ENCODE data around the gene PCDHGC5. TPM values are rescaled to one million over a fixed set of nuclear protein-coding genes. Genes with fewer than 3 reads are reported as not detected.

PCDHGC5 gene
- total RNA-seq, 4 donors from 2014 or later: 1.1 to 3.2 (median 2.1) TPM

DNA sequence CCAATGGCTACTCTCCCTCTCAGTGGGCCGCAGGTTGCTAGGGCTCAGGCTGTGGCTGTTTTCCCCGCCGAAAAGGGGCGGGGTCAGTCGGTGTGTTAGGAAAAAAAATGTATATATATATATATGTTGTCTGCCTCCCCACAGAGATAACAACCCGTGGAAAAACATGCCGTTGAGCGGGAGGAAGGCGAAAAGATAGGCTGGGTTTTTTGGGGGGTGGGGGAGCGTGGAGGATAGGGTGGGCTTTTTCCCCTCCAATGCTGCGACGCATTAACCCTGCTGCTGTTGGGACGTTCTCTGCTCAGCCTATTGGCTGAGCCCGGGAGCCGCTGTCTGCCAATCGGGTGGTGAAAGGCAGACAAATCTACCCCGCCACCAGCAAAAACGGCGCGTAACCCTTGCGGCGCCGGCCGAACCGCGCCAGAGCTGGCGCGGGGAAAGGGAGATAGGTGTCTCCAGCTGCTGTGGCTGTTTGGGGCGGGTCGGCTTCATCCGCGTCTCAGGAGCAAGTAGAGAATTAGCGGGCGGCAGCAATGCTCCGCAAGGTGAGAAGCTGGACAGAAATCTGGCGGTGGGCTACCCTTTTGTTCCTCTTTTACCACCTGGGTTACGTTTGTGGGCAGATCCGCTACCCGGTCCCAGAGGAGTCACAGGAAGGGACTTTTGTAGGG is 4.1 kb upstream of the PCDHGC5 start, which contains the start of gene PCDHGC4:
TSS of gene PCDHGC4 (plus strand) at position 390 of the 671 bp plus-strand sequence. CDS start at position 534, 144 bp downstream.
- TF ChIP-seq, protein P1, sequence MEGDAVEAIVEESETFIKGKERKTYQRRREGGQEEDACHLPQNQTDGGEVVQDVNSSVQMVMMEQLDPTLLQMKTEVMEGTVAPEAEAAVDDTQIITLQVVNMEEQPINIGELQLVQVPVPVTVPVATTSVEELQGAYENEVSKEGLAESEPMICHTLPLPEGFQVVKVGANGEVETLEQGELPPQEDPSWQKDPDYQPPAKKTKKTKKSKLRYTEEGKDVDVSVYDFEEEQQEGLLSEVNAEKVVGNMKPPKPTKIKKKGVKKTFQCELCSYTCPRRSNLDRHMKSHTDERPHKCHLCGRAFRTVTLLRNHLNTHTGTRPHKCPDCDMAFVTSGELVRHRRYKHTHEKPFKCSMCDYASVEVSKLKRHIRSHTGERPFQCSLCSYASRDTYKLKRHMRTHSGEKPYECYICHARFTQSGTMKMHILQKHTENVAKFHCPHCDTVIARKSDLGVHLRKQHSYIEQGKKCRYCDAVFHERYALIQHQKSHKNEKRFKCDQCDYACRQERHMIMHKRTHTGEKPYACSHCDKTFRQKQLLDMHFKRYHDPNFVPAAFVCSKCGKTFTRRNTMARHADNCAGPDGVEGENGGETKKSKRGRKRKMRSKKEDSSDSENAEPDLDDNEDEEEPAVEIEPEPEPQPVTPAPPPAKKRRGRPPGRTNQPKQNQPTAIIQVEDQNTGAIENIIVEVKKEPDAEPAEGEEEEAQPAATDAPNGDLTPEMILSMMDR (IDR thresholded peaks at IDR 0.05): no peak
- DNase-seq (ENCODE audit: low spot score) (no peak), ATAC-seq (ENCODE audit: low FRiP score) (peak; percentile 45)

DNA sequence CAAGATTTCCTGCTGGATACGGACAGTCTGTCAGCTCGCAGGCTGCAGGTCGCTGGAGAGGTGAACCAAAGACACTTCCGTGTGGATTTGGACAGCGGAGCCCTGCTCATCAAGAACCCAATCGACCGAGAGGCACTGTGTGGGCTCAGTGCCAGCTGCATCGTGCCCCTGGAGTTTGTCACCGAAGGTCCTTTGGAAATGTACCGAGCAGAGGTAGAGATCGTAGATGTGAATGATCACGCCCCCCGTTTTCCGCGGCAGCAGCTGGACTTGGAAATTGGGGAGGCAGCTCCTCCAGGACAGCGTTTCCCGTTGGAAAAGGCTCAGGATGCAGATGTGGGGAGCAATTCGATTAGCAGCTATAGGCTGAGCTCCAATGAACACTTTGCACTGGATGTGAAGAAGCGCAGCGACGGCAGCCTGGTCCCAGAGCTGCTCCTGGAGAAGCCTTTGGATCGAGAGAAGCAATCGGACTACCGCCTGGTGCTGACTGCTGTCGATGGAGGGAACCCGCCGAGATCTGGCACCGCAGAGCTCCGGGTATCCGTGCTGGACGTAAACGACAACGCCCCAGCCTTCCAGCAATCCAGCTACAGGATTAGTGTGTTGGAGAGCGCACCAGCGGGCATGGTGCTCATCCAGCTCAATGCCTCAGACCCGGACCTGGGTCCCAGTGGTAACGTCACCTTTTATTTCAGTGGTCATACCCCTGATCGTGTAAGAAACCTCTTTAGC is 3.4 kb upstream of the PCDHGC5 start:
- TF ChIP-seq, protein P1 (IDR thresholded peaks at IDR 0.05): no peak
- ATAC-seq (ENCODE audit: low FRiP score): no peak
- DNase-seq (ENCODE audit: low spot score): no peak

DNA sequence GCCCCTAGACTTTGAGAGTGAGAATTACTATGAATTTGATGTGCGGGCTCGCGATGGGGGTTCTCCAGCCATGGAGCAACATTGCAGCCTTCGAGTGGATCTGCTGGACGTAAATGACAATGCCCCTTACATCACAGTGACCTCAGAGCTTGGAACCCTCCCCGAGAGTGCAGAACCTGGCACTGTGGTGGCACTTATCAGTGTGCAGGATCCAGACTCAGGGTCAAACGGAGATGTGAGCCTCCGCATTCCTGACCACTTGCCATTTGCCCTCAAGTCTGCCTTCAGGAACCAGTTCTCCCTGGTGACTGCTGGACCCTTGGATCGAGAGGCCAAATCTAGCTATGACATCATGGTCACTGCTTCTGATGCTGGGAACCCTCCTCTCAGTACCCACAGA is 2.8 kb upstream of the PCDHGC5 start:
- ATAC-seq (ENCODE audit: low FRiP score): no peak
- TF ChIP-seq, protein P1 (IDR thresholded peaks at IDR 0.05): no peak
- DNase-seq (ENCODE audit: low spot score): no peak

DNA sequence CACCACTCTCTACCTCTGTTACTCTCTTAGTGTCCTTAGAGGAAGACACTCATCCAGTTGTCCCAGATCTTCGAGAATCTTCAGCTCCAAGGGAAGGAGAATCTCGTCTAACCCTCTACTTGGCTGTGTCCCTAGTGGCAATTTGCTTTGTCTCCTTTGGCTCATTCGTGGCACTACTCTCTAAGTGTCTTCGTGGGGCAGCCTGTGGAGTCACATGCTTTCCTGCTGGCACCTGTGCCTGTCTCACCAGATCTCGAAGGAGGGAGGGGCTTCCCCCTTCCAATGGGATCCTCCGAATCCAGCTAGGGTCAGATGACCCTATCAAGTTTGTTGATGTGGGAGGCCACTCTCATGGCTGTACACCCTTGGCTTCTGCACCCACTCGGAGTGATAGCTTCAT is 1.8 kb upstream of the PCDHGC5 start:
- ATAC-seq (ENCODE audit: low FRiP score) (no peak), DNase-seq (ENCODE audit: low spot score) (no peak)
- TF ChIP-seq, protein P1 (IDR thresholded peaks at IDR 0.05): no peak

DNA sequence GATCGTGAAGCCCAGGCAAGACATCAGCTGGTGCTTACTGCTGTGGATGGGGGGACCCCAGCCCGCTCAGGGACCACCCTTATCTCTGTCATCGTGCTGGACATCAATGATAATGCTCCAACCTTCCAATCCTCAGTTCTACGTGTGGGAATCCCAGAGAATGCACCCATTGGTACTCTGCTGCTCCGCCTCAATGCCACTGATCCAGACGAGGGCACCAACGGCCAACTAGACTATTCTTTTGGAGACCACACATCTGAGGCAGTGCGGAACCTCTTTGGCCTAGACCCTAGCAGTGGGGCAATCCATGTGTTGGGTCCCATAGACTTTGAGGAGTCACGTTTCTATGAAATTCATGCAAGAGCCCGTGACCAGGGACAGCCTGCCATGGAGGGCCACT is 960 bp downstream of the PCDHGC5 start:
- TF ChIP-seq, protein P1 (IDR thresholded peaks at IDR 0.05): no peak
- DNase-seq (ENCODE audit: low spot score) (no peak), ATAC-seq (ENCODE audit: low FRiP score) (no peak)

DNA sequence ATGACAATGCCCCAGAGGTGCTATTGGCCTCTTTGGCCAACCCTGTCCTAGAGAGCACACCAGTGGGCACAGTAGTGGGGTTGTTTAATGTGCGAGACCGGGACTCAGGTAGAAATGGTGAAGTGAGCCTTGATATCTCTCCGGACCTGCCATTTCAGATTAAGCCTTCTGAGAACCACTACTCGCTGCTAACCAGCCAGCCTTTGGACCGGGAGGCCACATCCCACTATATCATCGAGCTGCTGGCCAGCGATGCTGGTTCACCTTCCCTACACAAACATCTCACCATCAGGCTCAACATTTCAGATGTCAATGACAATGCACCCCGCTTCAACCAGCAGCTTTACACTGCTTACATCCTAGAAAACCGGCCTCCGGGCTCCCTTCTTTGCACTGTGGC is 1.4 kb downstream of the PCDHGC5 start:
- DNase-seq (ENCODE audit: low spot score) (no peak), ATAC-seq (ENCODE audit: low FRiP score) (no peak)
- TF ChIP-seq, protein P1 (IDR thresholded peaks at IDR 0.05): no peak

DNA sequence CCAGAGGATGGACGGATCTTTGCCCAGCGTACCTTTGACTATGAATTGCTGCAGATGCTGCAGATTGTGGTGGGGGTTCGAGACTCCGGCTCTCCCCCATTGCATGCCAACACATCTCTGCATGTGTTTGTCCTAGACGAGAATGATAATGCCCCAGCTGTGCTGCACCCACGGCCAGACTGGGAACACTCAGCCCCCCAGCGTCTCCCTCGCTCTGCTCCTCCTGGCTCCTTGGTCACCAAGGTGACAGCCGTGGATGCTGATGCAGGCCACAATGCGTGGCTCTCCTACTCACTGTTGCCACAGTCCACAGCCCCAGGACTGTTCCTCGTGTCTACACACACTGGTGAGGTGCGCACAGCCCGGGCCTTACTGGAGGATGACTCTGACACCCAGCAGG is 1.9 kb downstream of the PCDHGC5 start:
- TF ChIP-seq, protein P1 (IDR thresholded peaks at IDR 0.05): no peak
- no peak for DNase-seq (ENCODE audit: low spot score)
- no peak for ATAC-seq (ENCODE audit: low FRiP score)
